Stimulated activated CD4-positive, alpha-beta T cell treated with anti-CD3 and anti-CD28 coated beads, Interleukin-12 subunit alpha, Interleukin-12 subunit beta, amount 100 ng/mL, for 4 hours (primary cell): ENCODE measurements around the gene PANX2.

Source experiments
- DNase-seq: peaks from one replicate; pipeline ENCODE4 v3.0.0-alpha.2; 2020

Gene PANX2

DNA sequence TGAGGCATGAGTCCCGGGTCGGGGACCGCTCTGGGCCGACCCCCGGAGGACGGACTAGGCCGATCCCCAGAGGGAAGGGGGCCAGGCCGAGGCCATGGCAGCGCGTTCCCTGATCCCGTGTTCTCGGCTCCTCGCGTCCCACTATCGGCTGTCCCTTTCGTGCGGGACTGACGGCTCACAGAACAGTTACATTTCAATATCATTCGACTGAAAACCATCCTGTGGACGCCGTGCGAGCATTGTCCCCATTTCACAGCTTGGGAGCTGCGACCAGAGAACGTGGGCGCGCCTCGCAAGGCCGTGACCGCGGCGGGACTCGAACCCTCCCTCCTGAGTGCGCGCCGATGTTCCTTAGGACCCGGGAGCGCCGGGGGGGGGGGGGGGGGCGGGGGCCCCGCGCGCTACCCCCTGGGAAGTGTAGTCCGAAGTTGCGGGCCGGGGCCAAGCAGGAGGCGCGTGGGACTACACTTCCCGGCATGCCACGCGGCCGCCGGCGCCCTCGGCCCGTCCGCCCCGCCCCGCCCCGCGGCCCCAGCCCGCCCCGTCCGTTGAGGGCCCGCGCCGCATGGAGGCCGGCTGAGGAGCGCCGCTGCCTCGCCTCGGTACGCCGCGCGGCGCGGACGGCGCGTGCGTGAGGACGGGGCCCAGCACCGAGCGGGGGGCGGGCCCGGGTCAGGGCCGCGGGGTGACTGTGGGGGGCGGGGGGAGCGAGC lies 15.0 kb downstream of the PANX2 start, which contains the start of gene TRABD:
Gene TRABD (plus strand): TSS at position 539 of the 713 bp plus-strand sequence. CDS start 7,148 bp downstream, outside the sequence.
- DNase-seq: peak; percentile 88

DNA sequence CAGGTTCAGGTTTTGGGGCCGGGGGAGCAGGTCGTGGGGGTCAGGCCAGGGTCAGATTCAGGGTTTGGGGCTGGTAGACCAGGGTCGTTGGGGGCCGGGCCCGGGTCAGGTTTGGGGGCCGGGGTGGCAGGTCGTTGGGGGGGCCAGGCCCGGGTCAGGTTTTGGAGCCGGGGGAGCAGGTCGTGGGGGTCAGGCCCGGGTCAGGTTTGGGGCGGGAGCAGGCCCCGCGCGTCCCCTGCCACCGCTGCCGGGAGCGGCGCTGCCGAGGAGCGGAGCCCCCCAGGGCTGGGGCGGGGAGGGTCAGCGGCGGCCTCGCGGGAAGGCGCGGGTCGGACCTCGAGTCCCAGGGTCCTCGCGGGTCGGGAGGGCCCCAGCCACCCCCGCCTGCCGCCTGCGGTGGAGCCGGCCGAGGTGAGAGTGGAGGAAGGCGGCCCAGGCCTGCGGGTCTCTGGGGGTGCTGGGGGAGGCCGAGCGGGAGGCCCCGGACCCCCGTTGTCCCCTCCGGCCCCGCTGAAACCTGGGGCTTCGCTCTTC lies 15.7 kb downstream of the PANX2 start:
- DNase-seq: no peak

GRCh38 chr22:50186761-50187523 lies 16.4 kb downstream of the PANX2 start:
- DNase-seq: no peak

GRCh38 chr22:50188356-50188755 lies 17.8 kb downstream of the PANX2 start:
- DNase-seq: no peak

DNA sequence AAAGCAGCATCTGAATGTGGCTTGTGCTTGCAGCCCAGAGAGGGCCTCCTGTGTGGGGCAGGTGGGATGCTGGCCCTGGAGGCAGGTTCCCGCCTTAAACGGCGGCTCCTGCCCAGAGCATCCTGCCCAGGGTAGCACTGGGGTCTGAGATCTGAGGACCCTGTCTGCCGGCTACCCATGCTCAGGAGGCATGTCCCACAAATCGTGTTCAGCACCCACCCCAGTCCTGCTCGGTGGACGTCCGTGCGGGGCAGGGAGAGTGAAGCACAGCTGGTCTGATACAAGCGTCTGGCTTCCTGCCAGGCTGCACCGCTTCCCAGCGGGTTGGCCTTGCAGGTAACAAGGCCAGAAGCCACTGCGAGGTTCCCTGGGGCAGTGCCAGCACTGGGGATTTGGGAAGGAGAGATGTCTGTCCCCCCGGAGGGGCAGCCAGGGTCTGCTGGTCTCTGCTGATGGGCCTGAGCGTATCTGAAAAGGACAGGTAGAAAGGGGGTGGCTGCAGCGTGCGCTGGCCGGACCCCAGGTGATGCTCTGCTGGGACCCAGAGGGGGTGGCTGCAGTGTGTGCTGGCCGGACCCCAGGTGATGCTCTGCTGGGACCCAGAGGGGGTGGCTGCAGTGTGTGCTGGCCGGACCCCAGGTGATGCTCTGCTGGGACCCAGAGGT lies 18.8 kb downstream of the PANX2 start:
- no peak for DNase-seq

GRCh38 chr22:50189849-50190181 lies 19.3 kb downstream of the PANX2 start:
- no peak for DNase-seq

DNA sequence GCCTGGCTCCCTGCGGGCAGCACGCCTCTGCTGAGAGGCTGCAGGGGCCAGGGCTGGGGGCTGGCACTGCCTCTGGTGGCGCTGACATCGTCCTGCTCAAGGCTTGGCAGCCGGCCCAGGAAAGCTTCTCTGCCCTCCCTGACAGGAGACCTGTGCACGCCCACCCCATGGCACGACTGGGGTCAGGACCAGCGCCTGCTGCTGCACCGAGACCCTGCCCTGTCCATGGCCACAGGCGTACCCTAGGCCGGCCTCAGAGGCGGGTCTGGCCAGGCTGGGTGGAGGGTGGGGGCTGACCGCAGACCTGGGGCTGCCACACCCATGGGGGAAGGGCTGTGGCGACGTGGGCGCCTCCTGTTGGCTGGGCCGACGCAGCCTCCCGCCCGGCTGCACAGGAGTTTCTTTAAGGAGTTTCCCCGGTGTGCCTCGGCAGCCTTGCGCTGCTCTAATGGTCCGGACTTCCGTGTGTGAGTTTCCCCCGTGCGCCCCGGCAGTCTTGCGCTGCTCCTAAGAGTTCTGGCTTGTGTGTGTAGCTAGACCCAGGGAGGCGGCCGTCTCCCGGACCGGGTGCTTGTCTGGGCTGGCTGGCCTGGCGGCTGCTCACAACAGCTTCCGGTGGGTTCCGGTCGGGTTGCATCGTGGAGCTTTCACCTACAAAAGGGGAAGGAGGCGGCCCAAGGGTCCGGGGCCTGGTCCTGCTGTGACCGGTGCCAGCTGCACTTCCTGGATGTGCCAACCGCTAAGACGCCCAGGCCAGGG lies 19.8 kb downstream of the PANX2 start:
- peak; percentile 70 for DNase-seq

DNA sequence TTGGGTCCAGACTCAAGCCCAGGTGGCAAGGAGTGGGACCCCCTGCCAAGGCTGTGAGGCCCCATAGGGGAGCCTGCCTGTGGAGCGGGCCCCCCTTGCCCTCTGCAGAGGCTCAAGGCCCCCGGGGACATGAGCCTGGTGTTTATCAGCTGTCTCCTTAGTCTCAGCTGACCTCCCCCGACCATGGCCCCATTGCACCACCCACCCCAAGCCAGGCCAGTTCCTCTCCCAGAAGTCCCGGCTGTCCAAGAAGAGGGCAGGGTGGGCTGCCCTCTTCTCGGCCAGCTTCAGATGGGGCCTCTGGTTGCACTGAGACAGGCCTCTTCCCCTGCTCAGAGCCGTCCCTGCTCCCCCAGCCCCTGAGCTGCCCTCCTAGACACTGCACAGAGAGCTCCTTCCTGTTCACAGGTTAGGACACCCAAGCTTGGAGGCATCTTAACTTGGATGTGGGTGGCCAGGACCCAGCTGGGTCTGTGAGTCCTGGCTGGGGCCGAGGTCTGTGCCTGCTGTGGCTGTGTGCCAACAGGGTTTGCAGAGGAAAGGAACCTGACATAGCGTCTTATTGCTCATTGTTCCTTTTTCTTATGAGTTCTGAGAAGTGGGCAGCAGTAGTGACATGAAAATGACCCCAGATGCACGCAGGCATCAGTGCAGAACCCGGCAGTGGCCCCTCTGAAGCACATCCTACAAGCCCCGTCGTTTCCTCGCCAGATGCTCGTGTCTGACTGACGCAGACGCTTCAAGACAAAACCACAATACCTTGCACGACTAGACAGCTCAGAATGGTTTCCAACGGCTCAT lies 20.6 kb downstream of the PANX2 start:
- DNase-seq: peak; percentile 55

DNA sequence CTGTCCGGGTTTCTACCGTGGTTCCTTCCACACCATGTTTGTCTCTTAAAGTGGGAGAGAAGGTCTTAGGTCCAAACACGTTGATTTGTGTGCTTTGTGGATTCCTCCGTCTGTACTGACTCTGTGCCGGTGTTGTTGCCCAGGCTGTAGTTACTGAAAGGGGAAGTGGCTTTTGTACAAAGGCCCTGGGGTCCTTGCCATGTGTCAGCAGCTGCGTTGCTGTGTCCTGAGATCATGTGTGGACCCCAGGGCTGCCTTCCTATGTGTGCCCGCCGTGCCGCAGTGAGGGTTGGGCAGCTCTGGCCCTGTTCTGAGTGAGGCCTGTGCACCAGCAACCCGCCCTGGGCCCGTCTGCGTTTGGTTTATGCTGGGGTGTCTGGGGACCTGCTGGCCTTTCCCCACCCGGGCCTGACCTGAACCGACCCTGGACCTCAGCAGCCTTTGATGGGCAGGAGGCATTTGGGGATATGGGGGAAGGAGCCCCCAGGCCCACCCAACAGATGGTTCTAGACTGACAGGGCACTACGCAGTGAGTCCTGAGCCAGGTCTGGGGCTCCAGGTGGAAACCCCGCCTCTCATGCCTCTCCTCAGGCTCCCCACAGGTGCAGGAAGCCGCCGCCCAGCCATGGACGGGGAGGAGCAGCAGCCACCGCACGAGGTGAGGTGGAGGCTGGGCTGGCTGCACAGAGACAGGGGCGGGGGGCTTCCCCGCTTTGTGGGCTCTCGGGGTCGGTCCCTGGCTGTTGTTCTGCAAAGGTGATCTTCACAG lies 22.1 kb downstream of the PANX2 start:
- DNase-seq: no peak

DNA sequence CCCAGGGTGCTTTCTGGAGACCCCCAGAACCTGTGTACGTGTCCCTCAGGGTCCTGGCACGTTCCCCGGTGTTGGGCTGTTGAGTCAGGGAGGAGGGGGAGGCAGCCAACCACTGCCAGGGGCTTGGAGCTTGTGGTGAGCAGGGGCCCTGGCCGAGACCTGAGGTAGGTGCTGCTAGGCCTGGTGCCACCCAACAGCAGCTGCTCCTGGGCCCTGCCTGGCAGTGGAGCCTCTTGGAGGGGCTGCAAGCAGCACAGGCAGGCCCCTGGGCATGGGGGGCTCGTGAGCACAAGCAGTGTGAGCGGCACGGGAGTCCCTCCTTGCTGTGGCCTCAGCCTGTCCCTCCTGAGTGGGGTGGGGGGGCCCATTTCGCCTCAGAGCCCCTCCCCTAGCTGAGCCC lies 23.1 kb downstream of the PANX2 start:
- DNase-seq: no peak

- no peak for DNase-seq
Observed at GRCh38 chr22:50194037-50194805, 23.7 kb downstream of the PANX2 start.

- DNase-seq: no peak
Observed at GRCh38 chr22:50196256-50196655, 25.7 kb downstream of the PANX2 start.

GRCh38 chr22:50197000-50197800 lies 26.7 kb downstream of the PANX2 start:
- DNase-seq: no peak

GRCh38 chr22:50197856-50198623 lies 27.5 kb downstream of the PANX2 start:
- no peak for DNase-seq

DNA sequence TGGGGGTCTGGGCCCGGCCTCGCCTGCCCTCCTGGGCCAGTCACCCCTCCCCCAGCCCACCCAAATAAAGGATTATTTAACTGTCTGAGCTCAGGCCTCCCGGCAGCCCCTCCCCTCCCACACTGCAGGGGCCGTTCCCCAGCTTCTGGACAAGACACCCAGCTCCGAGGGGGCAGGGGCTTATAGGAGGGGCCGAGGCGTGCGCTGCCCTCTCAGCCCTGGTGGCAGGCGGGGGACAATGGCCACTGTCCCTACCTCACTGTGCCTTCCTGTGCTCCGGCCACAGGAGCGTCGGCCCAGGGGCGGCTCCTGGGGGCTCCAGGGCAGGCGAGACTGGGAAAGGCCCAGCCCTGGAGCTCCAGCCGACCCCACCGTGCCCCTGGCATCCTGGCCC lies 28.1 kb downstream of the PANX2 start:
- DNase-seq: no peak

DNA sequence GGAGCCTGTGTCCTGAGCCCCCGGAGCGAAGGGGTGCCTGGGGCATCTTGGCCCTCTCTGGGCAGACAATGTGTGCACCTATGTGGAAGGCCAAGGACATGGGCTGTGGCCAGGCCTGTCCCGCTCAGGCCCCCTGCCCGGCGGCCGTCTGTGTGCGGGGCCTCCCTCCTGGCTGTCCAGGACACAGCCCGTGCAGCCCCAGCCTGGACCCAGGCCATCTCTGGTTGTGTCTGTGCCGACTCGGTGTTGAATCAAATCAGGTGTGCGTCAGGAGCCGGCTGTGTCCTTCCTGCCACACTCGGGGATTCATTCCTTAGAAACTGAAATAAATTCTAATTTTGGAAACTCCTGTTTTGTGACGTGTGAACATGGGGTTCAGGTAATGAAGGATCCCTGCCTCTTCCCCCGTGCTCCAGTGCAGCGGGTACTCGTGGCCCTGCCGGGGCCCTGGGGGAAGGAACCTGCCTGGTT lies 28.8 kb downstream of the PANX2 start:
- no peak for DNase-seq

DNA sequence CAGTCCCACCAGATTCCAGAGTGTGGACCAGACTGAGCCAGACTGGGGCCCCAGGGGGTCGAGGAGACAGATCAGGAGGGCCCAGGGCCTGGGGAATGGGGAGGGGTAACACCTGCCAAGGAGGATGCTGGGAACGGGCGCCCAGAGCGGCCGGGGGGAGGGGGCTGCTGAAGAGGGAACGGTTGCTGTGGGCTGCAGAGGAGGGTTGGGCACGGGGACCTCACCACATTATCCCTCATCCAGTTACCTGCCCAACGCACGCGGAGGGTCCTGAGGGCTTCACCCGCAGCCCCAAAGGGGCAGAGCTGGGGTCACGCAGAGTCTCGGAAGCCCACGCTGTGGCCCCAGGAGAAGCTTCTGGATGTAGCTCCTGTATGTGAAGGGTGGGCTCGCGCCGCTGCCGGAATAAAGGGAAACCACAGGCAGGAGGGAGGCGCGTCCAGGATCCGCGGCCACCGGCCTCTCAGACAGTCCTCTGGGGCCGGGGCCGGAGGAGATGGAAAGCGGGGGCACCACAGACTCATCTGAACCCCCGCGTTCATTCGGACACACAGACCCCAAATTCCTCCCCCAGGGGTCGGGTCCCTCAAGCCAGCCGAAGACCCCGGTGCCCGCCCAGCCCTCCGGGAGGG lies 29.4 kb downstream of the PANX2 start:
- DNase-seq: no peak
